H9 (cell line): ENCODE results near the gene FERMT2. TPM values are rescaled to one million over a fixed set of nuclear protein-coding genes. Genes with fewer than 3 reads are reported as not detected.
A peak's percentile ranks its signal among the peaks of the same experiment; 100 is the strongest.

Source experiments
- DNase-seq: peaks from one replicate; pipeline ENCODE4 v3.0.0-alpha.2; 2017
- H2AFZ ChIP-seq: one replicate; pipeline ENCODE4 v1.6.1; 2013; ENCODE audit warnings: mild to moderate bottlenecking, low read length, control low read depth, moderate library complexity
- H2AK5ac ChIP-seq: 2 replicates; pipeline ENCODE4 v1.6.1; 2013; ENCODE audit warnings: low read length, control low read depth, mixed read lengths; ENCODE audit not compliant: insufficient read length
- H2BK120ac ChIP-seq: one replicate; pipeline ENCODE4 v1.6.1; 2013; ENCODE audit warnings: low read depth, mild to moderate bottlenecking, low read length, control low read depth, inconsistent platforms; ENCODE audit not compliant: poor library complexity, severe bottlenecking
- H2BK12ac ChIP-seq: 2 replicates; pipeline ENCODE4 v1.6.1; 2013; ENCODE audit warnings: low read length, control low read depth, mixed read lengths, low read depth; ENCODE audit not compliant: insufficient read length
- H2BK15ac ChIP-seq: 2 replicates; pipeline ENCODE4 v1.6.1; 2013; ENCODE audit warnings: low read depth, low read length, control low read depth
- H2BK20ac ChIP-seq: one replicate; pipeline ENCODE4 v1.6.1; 2013; ENCODE audit warnings: low read depth, mild to moderate bottlenecking, low read length, control low read depth, inconsistent platforms; ENCODE audit not compliant: poor library complexity, severe bottlenecking
- H2BK5ac ChIP-seq: 2 replicates; pipeline ENCODE4 v1.6.1; 2013; ENCODE audit warnings: low read length, control low read depth, mixed read lengths; ENCODE audit not compliant: insufficient read length
- H3K14ac ChIP-seq: 2 replicates; pipeline ENCODE4 v1.6.1; 2013; ENCODE audit warnings: low read length, control low read depth; ENCODE audit not compliant: insufficient read depth
- H3K18ac ChIP-seq: 2 replicates; pipeline ENCODE4 v1.6.1; 2013; ENCODE audit warnings: low read depth, mild to moderate bottlenecking, mixed read lengths, low read length, control low read depth; ENCODE audit not compliant: insufficient read length
- H3K23ac ChIP-seq: 2 replicates; pipeline ENCODE4 v1.6.1; 2013; ENCODE audit warnings: low read length, control low read depth, mixed read lengths, low read depth; ENCODE audit not compliant: insufficient read length
- H3K23me2 ChIP-seq: 2 replicates; pipeline ENCODE4 v1.6.1; 2013; ENCODE audit warnings: low read depth, mild to moderate bottlenecking, mixed read lengths, low read length, control low read depth; ENCODE audit not compliant: insufficient read length, poor library complexity, severe bottlenecking
- H3K27ac ChIP-seq: 2 replicates; pipeline ENCODE4 v1.5.1; 2013; ENCODE audit warnings: low read length, control low read depth, mixed read lengths, low read depth; ENCODE audit not compliant: insufficient read length
- H3K27me3 ChIP-seq: 2 replicates; pipeline ENCODE4 v1.6.1; 2013; ENCODE audit warnings: low read length, control low read depth, inconsistent platforms; ENCODE audit not compliant: insufficient read depth
- H3K4ac ChIP-seq: 2 replicates; pipeline ENCODE4 v1.6.1; 2013; ENCODE audit warnings: low read depth, mild to moderate bottlenecking, control low read depth, inconsistent platforms, low read length, moderate library complexity
- H3K4me1 ChIP-seq: 2 replicates; pipeline ENCODE4 v1.6.1; 2013; ENCODE audit warnings: low read length, control low read depth, inconsistent platforms; ENCODE audit not compliant: insufficient read depth
- H3K4me2 ChIP-seq: 2 replicates; pipeline ENCODE4 v1.6.1; 2013; ENCODE audit warnings: low read length, control low read depth, mixed read lengths; ENCODE audit not compliant: insufficient read length, insufficient read depth
- H3K56ac ChIP-seq: 2 replicates; pipeline ENCODE4 v1.6.1; 2013; ENCODE audit warnings: low read depth, mild to moderate bottlenecking, mixed read lengths, low read length, control low read depth; ENCODE audit not compliant: insufficient read length
- H3K79me1 ChIP-seq: 2 replicates; pipeline ENCODE4 v1.6.1; 2013; ENCODE audit warnings: low read depth, mild to moderate bottlenecking, moderate library complexity, low read length, control low read depth, inconsistent platforms; ENCODE audit not compliant: insufficient read depth, poor library complexity, severe bottlenecking
- H3K79me2 ChIP-seq: 2 replicates; pipeline ENCODE4 v1.6.1; 2013; ENCODE audit warnings: low read length, control low read depth, inconsistent platforms; ENCODE audit not compliant: insufficient read depth
- H3K9ac ChIP-seq: 2 replicates; pipeline ENCODE4 v1.6.1; 2013; ENCODE audit warnings: low read length, control low read depth, mixed read lengths; ENCODE audit not compliant: insufficient read length; ENCODE audit errors: extremely low read depth
- H3K9me3 ChIP-seq: one replicate; pipeline ENCODE4 v1.6.1; 2013; ENCODE audit warnings: low read depth, low read length, inconsistent platforms; ENCODE audit not compliant: control insufficient read depth
- H3T11ph ChIP-seq: one replicate; pipeline ENCODE4 v1.6.1; 2013; ENCODE audit warnings: mild to moderate bottlenecking, low read length, control low read depth, inconsistent platforms
- H4K20me1 ChIP-seq: one replicate; pipeline ENCODE4 v1.6.1; 2013; ENCODE audit not compliant: control insufficient read depth, insufficient read length, insufficient read depth
- H4K5ac ChIP-seq: 2 replicates; pipeline ENCODE4 v1.6.1; 2013; ENCODE audit warnings: low read depth, mild to moderate bottlenecking, mixed read lengths, low read length, control low read depth; ENCODE audit not compliant: insufficient read length
- H4K8ac ChIP-seq: replicated peaks from 2 replicates; pipeline ENCODE4 v1.6.1; 2013; ENCODE audit warnings: low read length, control low read depth, mixed read lengths, low read depth; ENCODE audit not compliant: insufficient read length
- H4K91ac ChIP-seq: 2 replicates; pipeline ENCODE4 v1.6.1; 2013; ENCODE audit warnings: low read depth, mild to moderate bottlenecking, moderate library complexity, mixed read lengths, low read length, control low read depth; ENCODE audit not compliant: insufficient read length
- H3K27ac Mint-ChIP-seq, 3 experiments: 2 replicates in 2 of 3; 3 replicates in 1 of 3; pipeline ENCODE4 v1.8.0; 2020 to 2021; ENCODE audit warnings: mixed read lengths in 3 of 3, mild to moderate bottlenecking in 1 of 3, moderate library complexity in 1 of 3
- H3K27me3 Mint-ChIP-seq: 2 replicates; pipeline ENCODE4 v1.8.0; 2021; ENCODE audit warnings: low read depth, mild to moderate bottlenecking, moderate library complexity, mixed read lengths
- H3K36me3 Mint-ChIP-seq, 3 experiments: 2 replicates in 2 of 3; 3 replicates in 1 of 3; pipeline ENCODE4 v1.8.0; 2020 to 2021; ENCODE audit warnings: low read depth in 3 of 3, mixed read lengths in 3 of 3; ENCODE audit not compliant: insufficient read depth in 1 of 3
- H3K4me1 Mint-ChIP-seq, 2 experiments: 2 replicates each; pipeline ENCODE4 v1.8.0; 2020; ENCODE audit warnings: mixed read lengths in 2 of 2
- H3K4me3 Mint-ChIP-seq, 2 experiments: 2 replicates in 1 of 2; 3 replicates in 1 of 2; pipeline ENCODE4 v1.8.0; 2020 to 2021; ENCODE audit warnings: mild to moderate bottlenecking in 2 of 2, mixed read lengths in 2 of 2, moderate library complexity in 1 of 2
- H3K9me3 Mint-ChIP-seq, 2 experiments: 2 replicates in 1 of 2; 3 replicates in 1 of 2; pipeline ENCODE4 v1.8.0; 2020; ENCODE audit warnings: mild to moderate bottlenecking in 2 of 2, mixed read lengths in 2 of 2, moderate library complexity in 1 of 2
- CTCF ChIP-seq: fragments of 200-600 bp; sonication (generic); conservative IDR thresholded peaks from 3 replicates; pipeline ENCODE4 v1.8.0; 2021; ENCODE audit warnings: antibody characterized with exemption, mild to moderate bottlenecking
- WGBS: extraction: QIAGEN DNeasy Blood & Tissue Kit; methylation state at CpG from one replicate; pipeline ENCODE4 v1.1.7; 2013; ENCODE audit warnings: missing lambda C conversion rate, low lambda C conversion rate, mixed read lengths; ENCODE audit not compliant: insufficient read length; ENCODE audit errors: extremely low coverage; 5-methylcytosine and 5-hydroxymethylcytosine counted together
- total RNA-seq: library from RNA; stranded (reverse); gene quantifications from 2 replicates; pipeline ENCODE4 v1.2.1, GENCODE V29; 2021

Gene FERMT2
- total RNA-seq, 1 experiment from 2014 or later, result 128 TPM

- no peaks in the 10 kb centered on the region for H3K27me3 ChIP-seq
- H3K9ac ChIP-seq, result no peak overlapping the region
- H3K27ac ChIP-seq, result no peak overlapping the region
- no peak overlapping the region for H3K18ac ChIP-seq
- TF ChIP-seq CTCF, result 0 out of 3 replicates have a peak, but pooled peaks have one; percentile 25
- no peaks in the 10 kb centered on the region for H4K20me1 ChIP-seq
- H2BK12ac ChIP-seq, result no peak overlapping the region
- no peak overlapping the region for H3T11ph ChIP-seq
- no peak overlapping the region for H4K8ac ChIP-seq
- peaks cover 23% of the 10 kb centered on the region; the same call in 1 of the 2 replicates for H3K79me2 ChIP-seq
- H2BK15ac ChIP-seq, result no peak overlapping the region
- Mint-ChIP-seq H3K4me3 (no peak overlapping the region; a peak in 1 of 5 replicates), H3K27me3 (no peaks in the 10 kb centered on the region), H3K4me1 (peaks cover 52 to 54% of the 10 kb centered on the region in 2 experiments), H3K9me3 (no peaks in the 10 kb centered on the region), H3K36me3 (0 out of 7 replicates have a peak, but pooled peaks cover 0 to 2% (median 0%) of the 10 kb centered on the region in 3 experiments), H3K27ac (peak overlapping the region; percentile 1 to 82 (median 73); a peak in 5 of 7 replicates)
- H3K4me2 ChIP-seq, result no peak overlapping the region
- H2BK120ac ChIP-seq, result no peak overlapping the region
- WGBS, result no CpG with 5 or more reads among the region's 3 CpGs
- H3K23ac ChIP-seq, result no peak overlapping the region
- peak; percentile 49 for DNase-seq
- H2AFZ ChIP-seq, result no peak overlapping the region
- no peaks in the 10 kb centered on the region for H3K9me3 ChIP-seq
- H3K56ac ChIP-seq, result no peak overlapping the region
- peaks cover 3% of the 10 kb centered on the region for H3K79me1 ChIP-seq
- H4K5ac ChIP-seq, result no peak overlapping the region
- no peak overlapping the region for H2BK5ac ChIP-seq
- H2AK5ac ChIP-seq, result no peak overlapping the region
- no peak overlapping the region for H3K14ac ChIP-seq
- H2BK20ac ChIP-seq, result no peak overlapping the region
- no peak overlapping the region for H3K4ac ChIP-seq
- H3K4me1 ChIP-seq, result peaks cover 7% of the 10 kb centered on the region; the same call in 1 of the 2 replicates
- H3K23me2 ChIP-seq, result no peaks in the 10 kb centered on the region
- H4K91ac ChIP-seq, result no peak overlapping the region
Measured at GRCh38 chr14:52923902-52924575, 26.8 kb downstream of the FERMT2 start.
